ENCODE data around the gene LBR.

Gene LBR

DNA sequence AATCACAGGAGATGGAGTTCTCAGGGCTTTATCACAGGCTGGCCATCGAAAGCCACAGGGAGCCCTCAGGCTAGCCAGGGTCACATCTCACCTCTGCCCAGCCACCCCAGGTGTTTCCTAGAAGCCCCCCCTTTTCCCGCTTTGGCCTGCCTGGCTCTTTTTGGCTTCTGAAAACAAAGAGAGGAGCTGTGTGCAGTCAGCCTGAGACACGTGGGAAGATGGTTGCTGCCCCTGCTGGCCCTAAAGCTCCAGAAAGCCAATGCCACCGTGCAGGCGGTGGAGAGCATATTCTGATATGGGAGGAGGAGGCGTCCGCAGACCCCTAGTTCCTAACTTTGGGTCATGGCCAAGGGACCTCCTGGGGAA, 18.7 kb upstream of the LBR start:
- no peak for DNase-seq (ENCODE audit: low spot score)
- TF ChIP-seq, protein P1, sequence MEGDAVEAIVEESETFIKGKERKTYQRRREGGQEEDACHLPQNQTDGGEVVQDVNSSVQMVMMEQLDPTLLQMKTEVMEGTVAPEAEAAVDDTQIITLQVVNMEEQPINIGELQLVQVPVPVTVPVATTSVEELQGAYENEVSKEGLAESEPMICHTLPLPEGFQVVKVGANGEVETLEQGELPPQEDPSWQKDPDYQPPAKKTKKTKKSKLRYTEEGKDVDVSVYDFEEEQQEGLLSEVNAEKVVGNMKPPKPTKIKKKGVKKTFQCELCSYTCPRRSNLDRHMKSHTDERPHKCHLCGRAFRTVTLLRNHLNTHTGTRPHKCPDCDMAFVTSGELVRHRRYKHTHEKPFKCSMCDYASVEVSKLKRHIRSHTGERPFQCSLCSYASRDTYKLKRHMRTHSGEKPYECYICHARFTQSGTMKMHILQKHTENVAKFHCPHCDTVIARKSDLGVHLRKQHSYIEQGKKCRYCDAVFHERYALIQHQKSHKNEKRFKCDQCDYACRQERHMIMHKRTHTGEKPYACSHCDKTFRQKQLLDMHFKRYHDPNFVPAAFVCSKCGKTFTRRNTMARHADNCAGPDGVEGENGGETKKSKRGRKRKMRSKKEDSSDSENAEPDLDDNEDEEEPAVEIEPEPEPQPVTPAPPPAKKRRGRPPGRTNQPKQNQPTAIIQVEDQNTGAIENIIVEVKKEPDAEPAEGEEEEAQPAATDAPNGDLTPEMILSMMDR (IDR thresholded peaks at IDR 0.05; ENCODE audit: extremely low read depth, missing control alignments): no peak

- no peak for DNase-seq (ENCODE audit: low spot score)
- TF ChIP-seq, protein P1 (IDR thresholded peaks at IDR 0.05; ENCODE audit: extremely low read depth, missing control alignments): no peak
Observed at GRCh38 chr1:225445639-225446594, 18.1 kb upstream of the LBR start.

DNA sequence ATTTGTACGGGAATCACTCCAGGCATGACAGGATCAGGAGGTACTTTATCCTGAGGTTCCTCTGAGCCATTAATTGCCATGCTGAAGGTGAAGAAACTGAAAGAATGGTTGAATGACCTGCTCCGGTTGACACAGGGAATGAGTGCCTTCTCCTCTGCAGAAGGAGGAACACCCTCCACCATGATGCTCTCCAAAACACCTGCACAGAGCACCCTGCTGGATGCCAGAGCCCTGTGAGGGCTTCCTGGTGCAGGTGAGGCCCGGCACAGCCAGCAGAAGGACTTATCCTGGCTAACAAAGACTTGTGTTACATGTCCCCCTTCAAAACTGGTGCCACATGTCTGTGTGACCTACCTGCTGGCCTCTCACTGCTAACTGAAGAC, 14.3 kb upstream of the LBR start:
- no peak for DNase-seq (ENCODE audit: low spot score)
- TF ChIP-seq, protein P1 (IDR thresholded peaks at IDR 0.05; ENCODE audit: extremely low read depth, missing control alignments): no peak

- TF ChIP-seq, protein P1 (IDR thresholded peaks at IDR 0.05; ENCODE audit: extremely low read depth, missing control alignments): peak; percentile 14
- DNase-seq (ENCODE audit: low spot score): no peak
Observed at GRCh38 chr1:225441314-225442122, 13.7 kb upstream of the LBR start.

- no peak for DNase-seq (ENCODE audit: low spot score)
- TF ChIP-seq, protein P1 (IDR thresholded peaks at IDR 0.05; ENCODE audit: extremely low read depth, missing control alignments): no peak
Observed at GRCh38 chr1:225440380-225441221, 12.8 kb upstream of the LBR start.

- TF ChIP-seq, protein P1 (IDR thresholded peaks at IDR 0.05; ENCODE audit: extremely low read depth, missing control alignments): no peak
Observed at GRCh38 chr1:225437710-225438437, 10.0 kb upstream of the LBR start.

More at GRCh38 chr1:225437710-225438437, 10.0 kb upstream of the LBR start:
- DNase-seq (ENCODE audit: low spot score): no peak
